ENCODE measurements around the gene ASB13. TPM values are rescaled to one million over a fixed set of nuclear protein-coding genes. Genes with fewer than 3 reads are reported as not detected.
A peak's percentile ranks its signal among the peaks of the same experiment; 100 is the strongest.

The ASB13 gene
- total and polyA plus RNA-seq, 8 donors: 8.7 to 22.2 (median 11.8) TPM

GRCh38 chr10:5691786-5692185 is 25.4 kb upstream of the ASB13 start:
- 94% methylated on average over 8 of the region's 8 CpGs for WGBS, 2 donors
- ATAC-seq: no peak
- no peak overlapping the region for H3K27ac ChIP-seq
- H3K4me1 ChIP-seq: peaks cover 8 to 13% (median 13%) of the 10 kb centered on the region in 3 donors
- no peaks in the 10 kb centered on the region for H3K36me3 ChIP-seq
- TF ChIP-seq, protein P1, sequence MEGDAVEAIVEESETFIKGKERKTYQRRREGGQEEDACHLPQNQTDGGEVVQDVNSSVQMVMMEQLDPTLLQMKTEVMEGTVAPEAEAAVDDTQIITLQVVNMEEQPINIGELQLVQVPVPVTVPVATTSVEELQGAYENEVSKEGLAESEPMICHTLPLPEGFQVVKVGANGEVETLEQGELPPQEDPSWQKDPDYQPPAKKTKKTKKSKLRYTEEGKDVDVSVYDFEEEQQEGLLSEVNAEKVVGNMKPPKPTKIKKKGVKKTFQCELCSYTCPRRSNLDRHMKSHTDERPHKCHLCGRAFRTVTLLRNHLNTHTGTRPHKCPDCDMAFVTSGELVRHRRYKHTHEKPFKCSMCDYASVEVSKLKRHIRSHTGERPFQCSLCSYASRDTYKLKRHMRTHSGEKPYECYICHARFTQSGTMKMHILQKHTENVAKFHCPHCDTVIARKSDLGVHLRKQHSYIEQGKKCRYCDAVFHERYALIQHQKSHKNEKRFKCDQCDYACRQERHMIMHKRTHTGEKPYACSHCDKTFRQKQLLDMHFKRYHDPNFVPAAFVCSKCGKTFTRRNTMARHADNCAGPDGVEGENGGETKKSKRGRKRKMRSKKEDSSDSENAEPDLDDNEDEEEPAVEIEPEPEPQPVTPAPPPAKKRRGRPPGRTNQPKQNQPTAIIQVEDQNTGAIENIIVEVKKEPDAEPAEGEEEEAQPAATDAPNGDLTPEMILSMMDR (IDR thresholded peaks at IDR 0.05): no peak
- H3K4me3 ChIP-seq: no peak overlapping the region
- H3K27me3 ChIP-seq: no peaks in the 10 kb centered on the region
- FAIRE-seq: no peak
- no peaks in the 10 kb centered on the region for H3K9me3 ChIP-seq
- DNase-seq: no peak
- intact Hi-C loops (cut with DNase I): no loop called here

GRCh38 chr10:5688587-5688986 is 22.2 kb upstream of the ASB13 start:
- 99% methylated on average over 3 of the region's 3 CpGs for WGBS, 2 donors
- FAIRE-seq: no peak
- Histone ChIP-seq H3K4me3 (no peak overlapping the region), H3K4me1 (peaks cover 7 to 12% (median 11%) of the 10 kb centered on the region in 3 donors), H3K36me3 (no peaks in the 10 kb centered on the region), H3K27ac (no peak overlapping the region), H3K27me3 (no peaks in the 10 kb centered on the region), H3K9me3 (no peaks in the 10 kb centered on the region)
- intact Hi-C loops (cut with DNase I): no loop called here
- DNase-seq: no peak
- no peak for ATAC-seq
- TF ChIP-seq, protein P1 (IDR thresholded peaks at IDR 0.05): no peak

GRCh38 chr10:5685764-5686240 is 19.4 kb upstream of the ASB13 start:
- peak overlapping the region; percentile 81 to 83 (median 82) for H3K27ac ChIP-seq
- TF ChIP-seq, protein P1 (IDR thresholded peaks at IDR 0.05): no peak
- peaks cover 7 to 12% (median 11%) of the 10 kb centered on the region in 3 donors for H3K4me1 ChIP-seq
- H3K36me3 ChIP-seq: no peaks in the 10 kb centered on the region
- H3K4me3 ChIP-seq: peak overlapping the region; percentile 88 to 98 (median 93)
- ATAC-seq (no peak), DNase-seq (no peak), FAIRE-seq (no peak)
- H3K9me3 ChIP-seq: no peaks in the 10 kb centered on the region
- H3K27me3 ChIP-seq: no peaks in the 10 kb centered on the region
- intact Hi-C loops (cut with DNase I): no loop called here
- 1 to 2% methylated on average over 10 of the region's 10 CpGs for WGBS, 2 donors

DNA sequence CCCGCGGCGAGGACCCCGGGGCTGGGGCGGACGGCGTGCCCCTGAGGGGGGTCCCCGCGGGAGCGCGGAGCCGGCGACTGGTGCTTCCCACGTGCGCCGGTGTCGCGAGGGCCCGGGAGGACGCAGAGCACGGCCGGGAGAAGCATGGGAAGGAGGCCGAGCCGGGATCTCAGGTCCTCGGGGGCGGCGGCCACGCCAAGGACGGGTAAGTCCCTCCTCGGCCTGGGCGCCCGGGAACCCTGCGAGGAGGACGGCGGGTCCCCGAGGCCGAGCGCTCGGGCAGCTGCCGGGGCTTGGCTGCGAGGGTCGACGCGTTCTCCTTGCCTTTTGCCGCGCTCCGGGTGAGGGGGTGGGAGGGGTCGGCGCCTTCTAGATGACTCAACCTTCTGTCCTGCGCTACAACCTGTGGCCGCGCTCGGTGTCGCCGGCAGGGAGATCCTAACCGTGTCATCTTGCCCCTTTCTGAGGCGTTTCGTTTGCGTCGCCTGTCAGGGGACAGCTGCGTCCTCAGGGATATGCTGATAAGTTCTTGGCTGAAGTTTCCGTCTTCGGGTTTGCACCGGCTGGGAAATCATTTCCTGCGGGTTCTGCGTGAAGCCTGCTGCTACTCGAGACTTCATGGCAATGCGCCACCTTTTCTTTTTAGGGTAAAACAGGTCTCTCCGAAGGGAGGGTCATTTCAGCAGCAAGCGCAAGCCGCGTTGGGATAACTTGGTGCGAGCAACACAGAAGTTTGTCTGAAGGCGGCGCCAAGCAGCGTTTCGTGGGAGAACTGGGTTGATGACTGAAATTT is 18.8 kb upstream of the ASB13 start:
- Histone ChIP-seq H3K4me3 (peak overlapping the region; percentile 88 to 98 (median 93)), H3K27me3 (no peaks in the 10 kb centered on the region), H3K4me1 (peaks cover 7 to 12% (median 11%) of the 10 kb centered on the region in 3 donors), H3K27ac (peak overlapping the region; percentile 81 to 83 (median 82)), H3K9me3 (no peaks in the 10 kb centered on the region), H3K36me3 (no peaks in the 10 kb centered on the region)
- peak; percentile 50 to 76 (median 67) for ATAC-seq
- intact Hi-C loops (cut with DNase I): no loop called here
- 0% methylated on average over 47 to 77 of the region's 77 CpGs for WGBS, 2 donors
- no peak for FAIRE-seq
- TF ChIP-seq, protein P1 (IDR thresholded peaks at IDR 0.05): peak in 1 of 4 donors; percentile 16
- DNase-seq: peak; percentile 42 to 88 (median 64)

Measured in pancreas (tissue), 10 donors.